ENCODE measurements around the gene SNRPA1.

SNRPA1 gene

DNA sequence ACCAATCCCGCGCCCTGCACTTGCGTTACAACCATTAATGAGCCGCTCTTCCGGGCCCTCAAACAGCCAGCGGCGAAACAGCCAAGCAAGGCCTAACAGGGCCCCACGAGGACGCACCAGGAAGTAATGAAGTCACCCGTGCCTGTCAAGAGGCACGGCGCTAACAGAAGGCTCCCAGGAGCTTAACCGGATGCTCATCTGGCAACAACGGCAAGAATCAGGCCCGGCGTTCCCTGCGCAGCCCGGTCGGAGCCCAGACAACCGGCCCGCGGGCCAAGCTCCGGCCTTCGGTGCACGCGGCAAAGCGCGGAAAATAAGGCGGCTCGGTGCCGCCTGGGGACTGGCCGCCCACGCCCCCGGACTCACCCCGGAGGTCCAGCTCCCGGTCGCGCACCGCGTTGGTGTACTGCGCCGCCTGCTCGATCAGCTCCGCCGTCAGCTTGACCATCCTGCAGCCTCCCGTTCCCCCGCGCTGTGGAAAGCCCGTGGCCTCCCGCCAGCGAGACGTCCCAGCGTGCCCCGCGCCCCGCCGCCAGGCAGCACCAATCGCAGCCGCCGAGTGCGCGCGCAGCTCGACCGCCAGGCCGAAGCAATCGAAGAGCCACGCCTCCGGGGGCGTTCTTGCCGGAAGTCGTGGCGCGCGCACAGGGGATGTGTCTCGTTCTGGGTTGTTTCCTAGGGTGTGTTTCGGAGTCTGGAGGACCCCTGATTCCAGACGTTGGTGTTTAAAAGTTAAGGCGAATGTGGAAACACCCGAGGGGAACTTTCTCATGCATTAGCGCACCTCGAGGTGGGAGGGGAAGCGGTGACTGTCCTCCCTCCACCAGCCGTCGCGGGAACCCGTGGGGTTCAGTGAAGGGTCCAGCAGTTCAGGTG, at the start of gene SNRPA1:
TSS of gene SNRPA1 (minus strand) at position 518 of the 876 bp plus-strand sequence. CDS start at position 448, 70 bp downstream.
- peak; percentile 98 for DNase-seq

- peak; percentile 9 for DNase-seq
These were observed 47.0 kb upstream of the SNRPA1 start for GRCh38 chr15:101342056-101342455.

DNA sequence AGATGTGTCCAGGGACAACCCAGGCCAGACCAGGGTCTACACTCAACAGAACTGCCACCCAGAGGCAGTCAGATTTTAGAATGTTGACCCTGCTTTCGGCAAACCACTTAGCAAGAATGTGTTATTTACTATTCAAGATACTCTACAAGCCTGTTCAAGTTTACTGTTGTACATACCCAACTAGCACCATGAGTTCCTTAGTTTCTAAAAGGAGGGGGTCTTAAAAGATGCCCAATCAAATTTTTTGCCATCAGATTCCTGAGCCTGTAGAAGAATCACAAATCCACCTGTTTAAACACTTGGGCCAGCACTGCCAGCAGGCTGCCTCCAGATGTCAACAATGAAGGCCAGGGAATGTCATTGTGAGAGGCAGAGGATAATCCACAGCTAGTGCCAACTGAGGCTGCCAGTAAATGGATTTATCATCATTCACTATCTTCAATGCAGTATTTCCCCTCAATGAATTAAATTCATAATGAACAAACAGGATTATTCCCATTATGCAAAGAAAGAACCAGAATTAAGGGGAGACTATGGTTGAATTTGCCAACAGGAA, 43.5 kb upstream of the SNRPA1 start:
- DNase-seq, result no peak

- DNase-seq, result no peak
These were observed 42.9 kb upstream of the SNRPA1 start for GRCh38 chr15:101337976-101338375.

DNA sequence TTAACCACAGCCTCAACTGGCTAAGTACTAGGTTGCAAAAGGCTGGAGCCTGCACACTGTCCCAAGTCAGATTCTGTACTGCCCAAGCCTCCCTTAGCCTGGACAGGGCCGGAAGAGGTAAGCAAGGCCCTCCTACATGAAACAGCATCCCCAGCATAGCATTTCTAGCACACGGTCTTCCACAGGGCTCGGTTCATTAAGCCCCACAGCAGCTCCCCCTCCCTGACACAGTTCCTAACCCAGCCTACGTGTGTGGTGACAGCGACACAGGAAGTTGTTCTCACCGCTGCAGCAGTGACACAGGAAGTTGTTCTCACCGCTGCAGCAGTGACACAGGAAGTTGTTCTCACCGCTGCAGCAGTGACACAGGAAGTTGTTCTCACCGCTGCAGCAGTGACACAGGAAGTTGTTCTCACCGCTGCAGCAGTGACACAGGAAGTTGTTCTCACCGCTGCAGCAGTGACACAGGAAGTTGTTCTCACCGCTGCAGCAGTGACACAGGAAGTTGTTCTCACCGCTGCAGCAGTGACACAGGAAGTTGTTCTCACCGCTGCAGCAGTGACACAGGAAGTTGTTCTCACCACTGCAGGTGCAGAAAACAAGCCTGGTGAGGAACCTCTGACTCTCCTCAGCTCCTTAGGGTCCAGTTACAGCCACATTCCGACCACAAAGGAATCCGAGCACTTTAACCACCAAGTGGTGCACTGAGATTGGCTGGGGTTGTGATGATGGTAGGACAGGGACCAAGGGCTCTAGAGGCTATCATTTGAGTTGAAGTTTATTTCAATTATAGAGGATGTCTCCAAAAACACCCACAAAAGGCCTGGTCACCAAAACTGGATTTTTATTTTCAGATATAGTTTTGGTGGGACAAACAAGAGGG, 39.1 kb upstream of the SNRPA1 start:
- peak; percentile 7 for DNase-seq

- no peak for DNase-seq
These were observed 37.0 kb upstream of the SNRPA1 start for GRCh38 chr15:101332061-101332467.

DNA sequence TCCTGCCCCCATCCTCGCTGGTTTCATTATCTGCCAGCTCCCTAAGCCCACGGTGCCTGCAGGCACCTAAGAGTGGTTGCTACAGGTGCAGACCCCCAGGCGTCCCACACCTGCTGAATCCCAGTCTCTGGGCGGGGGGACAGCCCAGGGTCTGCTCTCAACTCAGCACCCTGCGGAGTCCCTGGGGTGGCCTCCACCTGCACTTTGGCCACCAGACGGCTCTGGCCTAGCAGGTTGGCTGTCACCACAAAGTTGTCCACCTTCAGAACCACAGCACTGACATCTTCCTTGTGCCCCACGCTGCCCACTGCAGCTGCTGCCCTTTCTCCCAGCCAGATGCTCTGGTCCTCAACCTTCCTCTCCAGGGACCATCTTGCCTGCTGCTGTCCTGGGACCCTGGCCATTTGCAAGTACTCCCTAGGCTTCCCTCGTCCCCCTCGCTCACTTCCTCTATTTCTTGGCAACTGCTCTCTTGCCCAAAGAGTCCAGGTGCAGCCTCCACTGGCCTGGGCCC, 34.9 kb upstream of the SNRPA1 start:
- DNase-seq, result no peak

- no peak for DNase-seq
These were observed 34.3 kb upstream of the SNRPA1 start for GRCh38 chr15:101329309-101329863.

DNA sequence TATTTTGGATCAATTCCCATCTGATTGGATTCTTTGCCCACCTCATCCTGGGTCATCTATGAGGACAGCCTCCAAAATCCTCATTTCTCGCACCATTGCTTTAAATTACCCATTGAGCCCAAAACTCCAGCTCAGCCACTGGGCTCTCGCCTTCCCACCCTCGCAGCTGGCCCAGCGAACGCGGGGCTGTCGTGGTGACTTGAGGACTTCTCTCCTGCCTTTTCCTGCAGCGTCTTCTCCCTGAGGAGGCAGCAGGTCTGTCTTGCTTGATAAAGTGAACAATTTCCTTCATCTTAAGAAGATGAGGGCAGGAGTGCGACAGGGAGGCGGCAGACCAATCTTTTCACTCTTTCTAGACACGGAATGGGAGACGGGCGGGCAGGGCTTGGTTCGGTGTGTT, 33.0 kb upstream of the SNRPA1 start:
- no peak for DNase-seq

GRCh38 chr15:101327147-101327740, 32.2 kb upstream of the SNRPA1 start:
- DNase-seq, result no peak

DNA sequence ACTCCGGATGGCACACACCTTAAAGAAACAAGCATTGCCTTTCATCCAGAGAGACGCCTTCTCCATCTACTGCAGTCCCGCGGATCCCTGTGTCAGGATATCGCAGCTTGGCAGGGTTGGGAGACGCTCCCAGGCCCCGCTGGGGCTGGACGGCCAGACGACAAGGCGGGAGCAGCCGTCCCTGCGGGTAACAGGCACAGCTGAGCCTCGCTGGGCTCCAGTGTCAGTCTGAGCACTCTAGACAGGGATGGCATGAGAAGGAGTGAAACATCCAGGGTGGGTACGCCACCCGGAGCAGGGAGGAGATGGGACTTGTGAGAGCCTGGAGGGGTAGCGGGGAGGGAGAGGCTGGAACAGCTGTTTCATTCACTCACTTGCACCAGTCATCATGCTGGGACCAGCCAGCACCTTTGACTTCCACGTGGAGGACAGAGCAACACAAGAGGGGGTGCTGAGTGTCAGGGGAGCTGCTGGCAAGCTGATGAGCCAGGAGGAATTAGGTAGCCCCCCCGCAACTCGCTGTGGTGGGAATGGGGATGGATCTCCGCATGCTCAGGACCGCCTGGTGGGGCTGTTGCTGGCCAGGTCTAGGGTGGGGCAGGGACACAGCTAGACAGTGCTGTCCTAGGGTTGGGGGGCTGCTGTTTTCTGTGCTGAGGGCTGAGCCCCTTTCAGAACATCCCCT, 31.6 kb upstream of the SNRPA1 start:
- no peak for DNase-seq

DNA sequence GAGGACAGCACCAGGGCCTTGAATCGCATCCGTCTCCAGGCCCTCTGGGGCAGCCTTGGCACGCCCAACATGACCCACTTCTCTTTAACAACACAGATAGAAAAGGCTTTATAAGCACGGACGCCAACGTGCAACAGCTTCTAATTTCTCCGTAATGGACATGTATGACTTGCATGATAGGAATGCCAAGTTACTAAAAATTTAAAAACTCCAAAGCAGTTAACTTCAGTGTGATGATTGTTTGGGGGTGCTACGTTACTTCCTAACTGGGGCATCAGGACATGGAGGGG, 30.9 kb upstream of the SNRPA1 start:
- no peak for DNase-seq

DNA sequence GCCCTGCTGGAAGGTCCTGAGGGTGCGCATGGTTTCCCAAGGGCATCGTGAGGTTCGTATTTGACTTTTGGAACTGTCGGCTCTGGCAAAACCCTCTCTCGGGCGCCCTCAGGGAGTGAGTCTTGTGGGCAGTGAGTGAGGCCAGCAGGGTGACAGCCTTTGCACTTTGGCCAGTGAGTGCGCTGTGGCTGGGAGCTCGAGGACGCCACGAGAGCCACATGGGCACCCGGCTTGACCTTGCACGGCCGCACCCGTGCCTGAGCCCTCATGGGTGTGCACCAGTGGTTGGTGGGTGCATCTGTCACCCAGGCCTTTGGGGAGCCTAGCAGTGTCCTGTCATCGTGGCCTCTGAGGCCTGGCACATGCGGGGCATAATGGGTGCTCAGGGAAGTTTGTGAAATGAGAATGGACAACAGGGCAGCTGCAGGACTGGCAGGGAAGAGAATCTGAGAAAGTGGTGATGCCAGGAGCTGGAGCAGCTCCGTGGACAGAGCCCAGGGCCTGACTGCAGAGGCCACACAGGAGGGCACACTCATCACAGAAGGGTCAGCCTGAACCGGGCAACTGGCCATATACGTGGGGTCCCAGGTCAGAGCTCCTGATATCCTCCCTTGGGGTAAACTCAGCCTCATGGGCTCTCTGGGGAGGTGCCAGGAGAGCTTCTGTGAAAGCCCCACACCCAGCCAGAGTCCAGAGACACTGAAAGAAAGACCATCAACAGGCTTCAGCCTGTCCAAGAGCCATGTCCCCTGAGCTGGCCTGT, 30.4 kb upstream of the SNRPA1 start:
- no peak for DNase-seq

DNA sequence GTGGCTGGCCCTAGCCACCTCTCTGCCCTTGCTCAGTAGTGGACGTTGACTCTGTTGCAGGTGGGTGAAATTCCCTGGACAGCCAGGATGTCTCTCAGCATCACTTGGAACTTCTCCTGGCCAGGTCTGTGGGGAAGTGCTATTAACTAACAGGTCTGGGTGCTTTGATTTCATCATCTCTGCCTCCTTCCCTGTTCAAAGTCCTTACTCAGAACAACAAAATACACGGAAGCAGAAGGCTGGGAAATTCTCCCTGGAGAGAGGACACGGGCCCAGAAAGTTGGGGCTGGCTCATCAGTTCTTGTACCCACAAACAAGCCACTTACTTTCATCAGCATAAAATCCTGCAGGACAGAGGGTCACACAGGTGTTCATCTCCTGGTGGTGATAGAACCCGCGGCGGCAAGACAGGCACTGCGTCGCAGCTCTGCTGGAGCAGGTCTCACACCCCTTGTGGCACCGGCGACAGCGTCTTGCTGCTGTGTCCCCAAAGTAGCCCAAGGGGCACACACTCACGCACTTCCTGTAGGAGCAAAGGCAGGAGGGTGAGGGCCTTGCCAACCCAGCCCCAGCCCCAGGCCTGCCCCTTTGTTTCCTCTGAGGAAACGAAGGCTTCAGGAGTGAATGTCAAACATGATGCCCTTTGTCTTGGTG, 29.6 kb upstream of the SNRPA1 start:
- no peak for DNase-seq

GRCh38 chr15:101323793-101324523, 28.9 kb upstream of the SNRPA1 start:
- DNase-seq, result no peak

GRCh38 chr15:101322854-101323477, 27.9 kb upstream of the SNRPA1 start:
- DNase-seq, result no peak

DNA sequence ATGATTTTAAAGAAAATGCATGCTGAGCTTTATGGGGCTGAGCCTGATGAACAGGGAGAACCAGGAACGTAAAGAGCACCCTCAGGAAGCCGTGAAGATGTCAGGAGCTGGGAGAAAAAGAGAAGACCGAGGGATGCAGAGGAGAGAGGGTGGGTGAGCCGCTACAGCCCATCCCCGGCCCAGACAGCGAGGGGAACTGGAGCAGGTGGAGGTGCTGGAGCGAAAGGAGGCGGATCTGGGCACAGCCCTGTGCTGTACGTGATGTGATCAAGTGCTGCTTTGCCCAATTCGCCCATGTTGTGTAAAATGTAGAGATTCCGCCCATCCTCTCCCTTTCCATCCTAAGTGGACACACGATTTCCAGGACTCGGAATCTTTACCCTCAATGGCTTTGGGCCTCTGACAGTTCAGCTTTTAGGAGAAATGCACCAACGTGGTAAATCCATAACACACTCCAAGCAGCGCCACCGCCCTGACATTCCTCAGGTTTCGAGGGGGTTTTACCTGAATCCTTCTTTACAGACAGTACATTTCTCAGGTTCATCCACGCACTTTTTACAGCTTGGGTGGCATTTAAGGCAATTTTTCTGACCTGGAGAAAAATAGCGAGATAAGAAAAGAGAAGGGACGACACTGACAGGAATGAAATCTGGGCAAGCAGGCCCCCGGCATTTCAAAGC, 27.1 kb upstream of the SNRPA1 start:
- DNase-seq, result no peak

- peak; percentile 85 for DNase-seq
These were observed 25.5 kb upstream of the SNRPA1 start for GRCh38 chr15:101320501-101321052.

- no peak for DNase-seq
These were observed 23.8 kb upstream of the SNRPA1 start for GRCh38 chr15:101318839-101319238.

All from suppressor macrophage treated with lipopolysaccharide for 4 hours (primary cell).